Upper lobe of left lung (tissue), 4 donors: ENCODE measurements around the gene CUL2.
"Not testable (repeated sequence)": the region's sequence is repeated elsewhere in the genome, so short reads cannot be mapped to it uniquely, and the experiment has no call there.

Experiments used
- POLR2A ChIP-seq, 4 donors: fragments of 450-650 bp; IDR thresholded peaks; one replicate each; pipeline ENCODE4 v1.5.1; 2016 to 2017; ENCODE audit warnings: antibody characterized with exemption in 4 of 4, mild to moderate bottlenecking in 2 of 4
- TF ChIP-seq, protein P1 (sequence below), 6 experiments: fragments of 450-650 bp in 4 of 6; fragments of 200-600 bp in 2 of 6; sonication (generic) in 2 of 6; IDR thresholded peaks; one replicate each; pipeline ENCODE4 v1.5.1; 2016 to 2019; ENCODE audit warnings: antibody characterized with exemption in 6 of 6

GRCh38 chr10:35080261-35080660 is 9.9 kb downstream of the CUL2 start:
- TF ChIP-seq, protein P1, sequence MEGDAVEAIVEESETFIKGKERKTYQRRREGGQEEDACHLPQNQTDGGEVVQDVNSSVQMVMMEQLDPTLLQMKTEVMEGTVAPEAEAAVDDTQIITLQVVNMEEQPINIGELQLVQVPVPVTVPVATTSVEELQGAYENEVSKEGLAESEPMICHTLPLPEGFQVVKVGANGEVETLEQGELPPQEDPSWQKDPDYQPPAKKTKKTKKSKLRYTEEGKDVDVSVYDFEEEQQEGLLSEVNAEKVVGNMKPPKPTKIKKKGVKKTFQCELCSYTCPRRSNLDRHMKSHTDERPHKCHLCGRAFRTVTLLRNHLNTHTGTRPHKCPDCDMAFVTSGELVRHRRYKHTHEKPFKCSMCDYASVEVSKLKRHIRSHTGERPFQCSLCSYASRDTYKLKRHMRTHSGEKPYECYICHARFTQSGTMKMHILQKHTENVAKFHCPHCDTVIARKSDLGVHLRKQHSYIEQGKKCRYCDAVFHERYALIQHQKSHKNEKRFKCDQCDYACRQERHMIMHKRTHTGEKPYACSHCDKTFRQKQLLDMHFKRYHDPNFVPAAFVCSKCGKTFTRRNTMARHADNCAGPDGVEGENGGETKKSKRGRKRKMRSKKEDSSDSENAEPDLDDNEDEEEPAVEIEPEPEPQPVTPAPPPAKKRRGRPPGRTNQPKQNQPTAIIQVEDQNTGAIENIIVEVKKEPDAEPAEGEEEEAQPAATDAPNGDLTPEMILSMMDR (IDR thresholded peaks at IDR 0.05): not testable (repeated sequence)
- TF ChIP-seq POLR2A (IDR thresholded peaks at IDR 0.05): not testable (repeated sequence)
